Measurements from ENCODE around the gene CD6.

DNA sequence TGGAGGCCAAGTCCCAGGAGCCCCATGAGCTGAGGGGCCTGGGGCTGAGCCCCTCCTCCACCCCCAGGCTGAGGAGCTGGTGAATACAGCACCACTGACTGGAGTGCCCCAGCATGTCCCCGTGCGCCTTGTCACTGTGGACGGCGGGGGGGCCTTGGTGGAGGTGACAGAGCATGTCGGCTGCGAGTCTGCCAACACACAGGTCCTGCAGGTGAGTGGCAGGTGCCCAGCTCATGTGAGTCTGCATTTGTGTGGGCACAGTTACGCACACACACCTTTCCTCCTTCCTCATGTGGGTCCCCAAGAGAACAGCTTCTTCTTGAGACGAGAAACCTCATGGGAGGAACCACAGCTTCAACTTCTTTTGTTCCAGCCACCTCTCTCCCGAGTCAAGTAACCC lies 39.6 kb upstream of the CD6 start:
- no peak for TF ChIP-seq CTCF (IDR thresholded peaks at IDR 0.05)
- TF ChIP-seq POLR2A (IDR thresholded peaks at IDR 0.05): no peak

All from ovary (tissue), 3 donors.